Measurements from ENCODE around the gene PALM.
"Not testable (repeated sequence)": the region's sequence is repeated elsewhere in the genome, so short reads cannot be mapped to it uniquely, and the experiment has no call there.

The PALM gene

DNA sequence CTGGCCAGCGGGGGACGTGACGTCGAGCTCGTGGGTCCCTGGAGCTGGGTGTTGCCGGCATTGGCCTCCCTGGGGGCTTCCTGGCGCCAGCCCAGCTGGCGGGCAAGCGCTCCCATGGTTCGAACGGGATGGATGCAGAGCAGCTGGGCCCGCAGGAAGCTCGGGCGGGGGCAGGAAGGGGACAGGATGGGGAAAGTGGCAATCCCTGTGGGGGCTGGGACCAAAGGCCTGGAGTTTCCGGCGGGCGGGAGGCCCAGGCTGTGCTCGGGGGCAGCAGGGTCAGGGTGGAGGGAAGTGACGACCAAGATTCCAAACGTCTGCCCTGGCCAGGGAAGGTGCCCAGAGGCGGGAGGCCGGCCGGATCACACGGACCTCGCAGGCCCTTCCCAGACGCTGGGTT, 19.3 kb downstream of the PALM start:
- no peak for DNase-seq (ENCODE audit: extremely low spot score)
- ChIA-PET CTCF (no interaction called here), POLR2A (no interaction called here)
- TF ChIP-seq HDGF (IDR thresholded peaks at IDR 0.05; ENCODE audit: borderline replicate concordance) (no peak), SP1 (IDR thresholded peaks at IDR 0.05) (no peak), CTBP1 (IDR thresholded peaks at IDR 0.05; ENCODE audit: borderline replicate concordance) (no peak), ARNT (IDR thresholded peaks at IDR 0.05) (no peak), ZNF384 (IDR thresholded peaks at IDR 0.05) (no peak), SUZ12 (IDR thresholded peaks at IDR 0.05) (no peak)
- TF ChIP-seq, protein P1, sequence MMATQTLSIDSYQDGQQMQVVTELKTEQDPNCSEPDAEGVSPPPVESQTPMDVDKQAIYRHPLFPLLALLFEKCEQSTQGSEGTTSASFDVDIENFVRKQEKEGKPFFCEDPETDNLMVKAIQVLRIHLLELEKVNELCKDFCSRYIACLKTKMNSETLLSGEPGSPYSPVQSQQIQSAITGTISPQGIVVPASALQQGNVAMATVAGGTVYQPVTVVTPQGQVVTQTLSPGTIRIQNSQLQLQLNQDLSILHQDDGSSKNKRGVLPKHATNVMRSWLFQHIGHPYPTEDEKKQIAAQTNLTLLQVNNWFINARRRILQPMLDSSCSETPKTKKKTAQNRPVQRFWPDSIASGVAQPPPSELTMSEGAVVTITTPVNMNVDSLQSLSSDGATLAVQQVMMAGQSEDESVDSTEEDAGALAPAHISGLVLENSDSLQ (IDR thresholded peaks at IDR 0.05): no peak

DNA sequence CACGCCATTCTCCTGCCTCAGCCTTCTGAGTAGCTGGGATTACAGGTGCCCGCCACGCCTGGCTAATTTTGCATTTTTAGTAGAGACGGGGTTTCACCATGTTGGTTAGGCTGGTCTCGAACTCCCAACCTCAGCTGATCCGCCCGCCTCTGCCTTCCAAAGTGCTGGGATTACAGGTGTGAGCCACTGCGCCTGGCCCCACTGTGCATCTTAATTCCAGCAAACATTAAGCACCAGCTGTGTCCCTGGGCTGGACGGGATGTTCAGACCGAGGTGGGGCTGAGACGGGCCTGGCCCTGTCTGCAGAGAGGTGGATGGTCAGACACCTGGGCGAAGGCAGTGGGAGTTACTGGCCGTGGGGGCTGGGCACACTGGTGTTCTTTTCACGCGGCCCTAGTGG, 20.8 kb downstream of the PALM start:
- CTCF ChIA-PET; DNase-seq (ENCODE audit: extremely low spot score); POLR2A ChIA-PET: not testable (repeated sequence)

DNA sequence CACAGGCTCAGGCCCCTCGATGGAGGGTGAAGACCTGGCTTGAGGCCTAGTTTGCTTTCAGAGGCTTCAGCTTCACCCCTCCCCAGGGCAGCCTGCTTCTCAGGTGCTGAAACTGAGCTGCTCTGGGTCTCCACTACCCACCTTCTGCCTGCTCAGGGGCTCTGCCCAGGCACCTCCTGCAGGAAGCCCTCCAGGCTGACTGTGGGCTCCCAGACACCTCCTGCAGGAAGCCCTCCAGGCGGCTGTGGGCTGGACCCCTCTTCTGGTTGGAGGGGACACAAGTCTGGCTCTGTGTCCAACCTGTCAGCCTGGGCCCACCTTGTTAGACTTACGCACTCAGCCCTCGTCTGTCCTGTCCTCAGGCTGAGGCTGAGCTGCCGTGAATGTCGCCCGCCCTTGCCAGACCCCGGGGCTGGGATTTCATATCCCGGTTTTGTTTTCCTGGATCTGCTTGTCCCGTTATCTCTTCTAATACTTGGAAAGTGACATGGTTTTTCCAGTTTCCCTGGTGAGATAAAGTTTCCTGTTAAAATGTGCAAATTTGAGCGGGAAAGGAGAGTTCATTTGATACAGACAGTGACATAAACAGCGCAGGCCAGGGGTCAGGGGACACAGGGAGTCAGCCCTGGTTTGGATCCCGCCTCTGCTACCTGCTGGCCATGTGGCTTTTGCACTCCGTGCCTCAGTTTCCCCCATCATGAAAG, 21.4 kb downstream of the PALM start:
- ChIA-PET CTCF (no interaction called here), POLR2A (no interaction called here)
- no peak for TF ChIP-seq FOXK2 (IDR thresholded peaks at IDR 0.05)
- TF ChIP-seq ELF4 (IDR thresholded peaks at IDR 0.05): no peak
- TF ChIP-seq LEF1 (IDR thresholded peaks at IDR 0.05; ENCODE audit: borderline replicate concordance): no peak
- TF ChIP-seq, protein P1 (IDR thresholded peaks at IDR 0.05): no peak
- no peak for TF ChIP-seq FOXM1 (IDR thresholded peaks at IDR 0.05; ENCODE audit: borderline replicate concordance)
- TF ChIP-seq HDGF (IDR thresholded peaks at IDR 0.05; ENCODE audit: borderline replicate concordance): no peak
- no peak for TF ChIP-seq NFRKB (IDR thresholded peaks at IDR 0.05)
- TF ChIP-seq ZNF384 (IDR thresholded peaks at IDR 0.05): no peak
- no peak for DNase-seq (ENCODE audit: extremely low spot score)

DNA sequence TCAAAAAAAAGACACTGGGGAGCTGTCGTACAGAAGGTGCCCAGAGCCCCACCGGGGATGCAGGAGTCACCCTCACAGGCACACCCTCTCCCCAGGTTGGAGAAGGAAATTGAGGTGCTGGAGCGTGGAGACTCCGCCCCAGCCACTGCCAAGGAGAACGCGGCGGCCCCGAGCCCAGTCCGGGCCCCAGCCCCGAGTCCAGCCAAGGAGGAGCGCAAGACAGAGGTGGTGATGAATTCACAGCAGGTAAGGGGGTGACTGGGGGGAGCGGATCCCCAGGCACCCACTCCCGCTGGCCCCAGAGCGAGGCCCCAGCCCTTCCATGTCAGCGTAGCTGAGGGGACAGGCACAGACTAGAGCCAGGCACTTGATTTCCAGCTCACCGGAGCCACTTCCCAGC, 22.3 kb downstream of the PALM start:
- TF ChIP-seq NFRKB (IDR thresholded peaks at IDR 0.05): no peak
- no peak for TF ChIP-seq CTBP1 (IDR thresholded peaks at IDR 0.05; ENCODE audit: borderline replicate concordance)
- no peak for TF ChIP-seq BHLHE40 (IDR thresholded peaks at IDR 0.05; ENCODE audit: borderline replicate concordance)
- no peak for TF ChIP-seq LEF1 (IDR thresholded peaks at IDR 0.05; ENCODE audit: borderline replicate concordance)
- no peak for TF ChIP-seq TARDBP (IDR thresholded peaks at IDR 0.05)
- ChIA-PET POLR2A (no interaction called here), CTCF (no interaction called here)
- no peak for DNase-seq (ENCODE audit: extremely low spot score)

DNA sequence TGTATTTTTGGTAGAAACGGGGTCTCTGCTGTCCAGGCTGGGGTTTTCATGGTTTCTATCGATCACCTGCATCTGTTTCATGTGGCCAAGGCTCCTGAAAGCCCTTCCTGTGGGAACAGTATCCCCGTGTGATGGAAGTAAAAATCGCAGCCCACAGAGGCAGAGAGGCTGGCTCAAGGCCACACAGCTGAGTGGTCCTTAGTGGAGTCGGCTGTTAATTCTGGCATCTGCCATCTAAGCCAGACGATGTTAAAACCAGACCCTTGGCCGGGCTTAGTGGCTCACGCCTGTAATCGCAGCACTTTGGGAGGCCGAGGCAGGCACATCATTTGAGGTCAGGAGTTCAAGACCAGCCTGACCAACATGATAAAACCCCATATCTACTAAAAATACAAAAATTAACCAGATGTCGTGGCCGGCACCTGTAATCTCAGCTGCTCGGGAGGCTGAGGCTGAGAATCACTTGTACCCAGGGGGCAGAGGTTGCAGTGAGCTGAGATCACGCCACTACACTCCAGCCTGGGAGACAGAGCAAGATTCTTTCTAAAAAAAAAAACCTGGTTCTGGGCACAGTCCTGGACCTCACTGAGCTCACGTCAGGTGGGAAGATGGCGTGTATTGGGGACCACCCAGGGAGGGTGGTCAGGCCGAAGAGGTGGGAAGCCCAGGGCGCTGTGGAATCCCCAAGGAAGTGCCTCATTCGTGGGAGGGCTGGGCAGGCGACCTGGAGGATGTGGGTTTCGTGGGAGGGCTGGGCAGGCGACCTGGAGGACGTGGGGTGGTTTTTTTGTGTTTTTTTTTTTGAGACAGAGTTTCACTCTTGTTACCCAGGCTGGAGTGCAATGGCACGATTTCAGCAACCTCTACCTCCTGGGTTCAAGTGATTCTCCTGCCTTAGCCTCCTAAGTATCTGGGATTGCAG, 23.7 kb downstream of the PALM start:
- CTCF ChIA-PET: no interaction called here
- TF ChIP-seq FOXM1 (IDR thresholded peaks at IDR 0.05; ENCODE audit: borderline replicate concordance): no peak
- no peak for TF ChIP-seq LEF1 (IDR thresholded peaks at IDR 0.05; ENCODE audit: borderline replicate concordance)
- no peak for TF ChIP-seq SP1 (IDR thresholded peaks at IDR 0.05)
- POLR2A ChIA-PET: no interaction called here
- DNase-seq (ENCODE audit: extremely low spot score): no peak

DNA sequence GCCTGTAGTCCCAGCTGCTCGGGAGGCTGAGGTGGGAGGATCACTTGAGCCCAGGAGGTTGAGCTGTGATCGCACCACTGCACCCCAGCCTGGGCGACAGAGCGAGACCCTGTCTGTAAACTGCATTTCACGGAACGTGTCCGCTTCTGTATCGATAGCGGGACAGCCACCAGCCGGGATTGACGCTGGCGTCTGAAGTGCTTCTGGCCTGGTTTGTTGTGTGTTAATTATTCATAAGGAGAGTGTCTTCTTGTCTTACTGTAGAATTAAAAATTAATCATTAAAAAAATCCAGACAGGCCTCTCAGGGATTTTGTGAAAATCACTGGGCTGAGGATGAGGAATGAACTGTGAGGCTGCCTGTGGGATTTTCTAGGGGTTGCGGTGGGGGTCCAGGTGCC, 26.0 kb downstream of the PALM start:
- POLR2A ChIA-PET: interaction anchor here (1.0 kb wide), 1 partner anchor 72 kb away, joined by 7 read pairs; the partner anchor contains the start of gene RNF126
- CTCF ChIA-PET: interaction anchor here (1.0 kb wide), 3 partner anchors 68 to 229 kb away, joined by 4 to 6 read pairs (median 4); partner anchors contain the start of gene RNF126
- no peak for TF ChIP-seq ELF4 (IDR thresholded peaks at IDR 0.05)
- TF ChIP-seq L3MBTL2 (conservative IDR thresholded peaks at IDR 0.05): no peak
- TF ChIP-seq ZNF384 (IDR thresholded peaks at IDR 0.05): no peak
- TF ChIP-seq FOXK2 (IDR thresholded peaks at IDR 0.05): no peak
- TF ChIP-seq CTBP1 (IDR thresholded peaks at IDR 0.05; ENCODE audit: borderline replicate concordance): no peak
- TF ChIP-seq FOXA1 (IDR thresholded peaks at IDR 0.05): no peak
- no peak for TF ChIP-seq SP1 (IDR thresholded peaks at IDR 0.05)
- no peak for TF ChIP-seq SUZ12 (IDR thresholded peaks at IDR 0.05)
- TF ChIP-seq NFRKB (IDR thresholded peaks at IDR 0.05): no peak
- no peak for TF ChIP-seq ARNT (IDR thresholded peaks at IDR 0.05)
- TF ChIP-seq BHLHE40 (IDR thresholded peaks at IDR 0.05; ENCODE audit: borderline replicate concordance): no peak
- TF ChIP-seq HDGF (IDR thresholded peaks at IDR 0.05; ENCODE audit: borderline replicate concordance): no peak
- DNase-seq (ENCODE audit: extremely low spot score): no peak

DNA sequence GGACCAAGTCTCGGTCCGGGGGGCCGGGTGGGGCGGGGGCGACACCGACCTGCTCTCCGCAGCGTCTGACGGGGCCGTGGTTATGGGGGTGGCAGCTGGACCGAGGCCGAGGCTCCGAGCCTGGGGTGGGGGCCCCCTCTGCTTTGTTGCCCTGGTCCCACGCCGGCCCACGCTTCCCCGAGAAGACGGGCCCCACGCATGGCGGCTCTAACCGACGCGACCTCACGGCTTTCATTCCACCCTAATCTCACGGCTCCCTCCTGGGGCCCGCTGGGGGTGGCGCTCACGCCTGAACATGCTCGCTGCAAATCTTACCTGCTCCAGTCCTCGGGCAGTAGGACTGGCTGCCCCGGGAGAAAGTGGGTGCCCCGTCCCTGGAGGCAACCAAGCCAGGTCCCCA, 27.4 kb downstream of the PALM start:
- TF ChIP-seq LEF1 (IDR thresholded peaks at IDR 0.05; ENCODE audit: borderline replicate concordance) (no peak), SUZ12 (IDR thresholded peaks at IDR 0.05) (no peak), L3MBTL2 (conservative IDR thresholded peaks at IDR 0.05) (no peak), FOXK2 (IDR thresholded peaks at IDR 0.05) (no peak), ZNF384 (IDR thresholded peaks at IDR 0.05) (no peak), HDGF (IDR thresholded peaks at IDR 0.05; ENCODE audit: borderline replicate concordance) (no peak), FOXM1 (IDR thresholded peaks at IDR 0.05; ENCODE audit: borderline replicate concordance) (no peak), TARDBP (IDR thresholded peaks at IDR 0.05) (no peak), SP1 (IDR thresholded peaks at IDR 0.05) (no peak), FOXA1 (IDR thresholded peaks at IDR 0.05) (no peak), ARNT (IDR thresholded peaks at IDR 0.05) (no peak), ELF4 (IDR thresholded peaks at IDR 0.05) (no peak), BHLHE40 (IDR thresholded peaks at IDR 0.05; ENCODE audit: borderline replicate concordance) (no peak), CTBP1 (IDR thresholded peaks at IDR 0.05; ENCODE audit: borderline replicate concordance) (no peak), NFRKB (IDR thresholded peaks at IDR 0.05) (no peak)
- TF ChIP-seq, protein P1 (IDR thresholded peaks at IDR 0.05): no peak
- ChIA-PET POLR2A (no interaction called here), CTCF (no interaction called here)
- DNase-seq (ENCODE audit: extremely low spot score): no peak
